PFSK-1 (cell line): ENCODE results near the gene CBL.

Experiments
- FOXP2 ChIP-seq: optimal IDR thresholded peaks from 2 replicates; pipeline ENCODE3; 2011; ENCODE audit warnings: borderline replicate concordance, control low read depth, inconsistent platforms; ENCODE audit not compliant: insufficient read depth; ENCODE audit errors: extremely low read length, extremely low read depth
- POLR2AphosphoS5 ChIP-seq: IDR thresholded peaks from 2 replicates; pipeline ENCODE4 v1.6.1; 2012; ENCODE audit warnings: low read depth, mild to moderate bottlenecking, control low read depth, low read length, moderate library complexity
- REST ChIP-seq, 2 experiments: IDR thresholded peaks; 2 replicates each; pipeline versions ENCODE4 v1.6.1 to v1.8.0; 2011 to 2012; ENCODE audit warnings: low read depth in 2 of 2, low read length in 2 of 2, control low read depth in 1 of 2, inconsistent platforms in 1 of 2, mild to moderate bottlenecking in 1 of 2, moderate library complexity in 1 of 2; ENCODE audit not compliant: insufficient read depth in 1 of 2
- SIN3A ChIP-seq: IDR thresholded peaks from 2 replicates; pipeline ENCODE4 v1.6.1; 2012; ENCODE audit warnings: mild to moderate bottlenecking, low read length, moderate library complexity, borderline replicate concordance; ENCODE audit not compliant: insufficient read depth
- TAF1 ChIP-seq: IDR thresholded peaks from 2 replicates; pipeline ENCODE4 v1.6.1; 2012; ENCODE audit warnings: low read length, control low read depth, borderline replicate concordance; ENCODE audit not compliant: insufficient read depth

Gene CBL

GRCh38 chr11:119194811-119195440 lies 11.2 kb upstream of the CBL start:
- TF ChIP-seq POLR2AphosphoS5 (no peak), FOXP2 (no peak), TAF1 (no peak)

GRCh38 chr11:119195680-119196079 lies 10.5 kb upstream of the CBL start:
- TF ChIP-seq FOXP2 = no peak
- TF ChIP-seq POLR2AphosphoS5 = no peak
- TF ChIP-seq TAF1 = no peak
- TF ChIP-seq SIN3A = no peak
- no peak for TF ChIP-seq REST (IDR thresholded peaks at IDR 0.05; ENCODE audit: insufficient read depth in 1 of 2, low read depth in 2 of 2, low read length in 2 of 2)

- TF ChIP-seq SIN3A (no peak), TAF1 (no peak), REST (IDR thresholded peaks at IDR 0.05; ENCODE audit: insufficient read depth in 1 of 2, low read depth in 2 of 2, low read length in 2 of 2) (no peak), FOXP2 (no peak), POLR2AphosphoS5 (no peak)
Observed at GRCh38 chr11:119196833-119197483, 9.2 kb upstream of the CBL start.

- no peak for TF ChIP-seq POLR2AphosphoS5
- TF ChIP-seq FOXP2 = no peak
- TF ChIP-seq REST (IDR thresholded peaks at IDR 0.05; ENCODE audit: insufficient read depth in 1 of 2, low read depth in 2 of 2, low read length in 2 of 2) = no peak
- TF ChIP-seq TAF1 = no peak
- no peak for TF ChIP-seq SIN3A
Observed at GRCh38 chr11:119198925-119199324, 7.2 kb upstream of the CBL start.

GRCh38 chr11:119202554-119202953 lies 3.6 kb upstream of the CBL start:
- no peak for TF ChIP-seq SIN3A

- TF ChIP-seq TAF1 = no peak
- TF ChIP-seq POLR2AphosphoS5 = no peak
- no peak for TF ChIP-seq REST (IDR thresholded peaks at IDR 0.05; ENCODE audit: insufficient read depth in 1 of 2, low read depth in 2 of 2, low read length in 2 of 2)
- no peak for TF ChIP-seq FOXP2
- TF ChIP-seq SIN3A = no peak
Observed at GRCh38 chr11:119204066-119204465, 2.1 kb upstream of the CBL start.
